HG02571 (cell line): ENCODE data around the gene TGFB1.
"Not testable (repeated sequence)": the region's sequence is repeated elsewhere in the genome, so short reads cannot be mapped to it uniquely, and the experiment has no call there.

Experiments
- ATAC-seq: cut with Tn5 transposase; IDR thresholded peaks from one replicate; pipeline ENCODE4 v1.9.1; 2021; ENCODE audit warnings: mild to moderate bottlenecking, moderate library complexity; ENCODE audit not compliant: unreplicated experiment

The TGFB1 gene

GRCh38 chr19:41304706-41305483 lies 48.8 kb downstream of the TGFB1 start:
- no peak for ATAC-seq

GRCh38 chr19:41303954-41304353 lies 49.8 kb downstream of the TGFB1 start:
- ATAC-seq = no peak

- ATAC-seq = no peak
Observed at GRCh38 chr19:41302624-41303351, 50.9 kb downstream of the TGFB1 start.

- ATAC-seq = no peak
Observed at GRCh38 chr19:41300555-41300954, 53.2 kb downstream of the TGFB1 start.

GRCh38 chr19:41299755-41300089 lies 54.0 kb downstream of the TGFB1 start:
- ATAC-seq = no peak

- no peak for ATAC-seq
Observed at GRCh38 chr19:41299046-41299754, 54.5 kb downstream of the TGFB1 start.

- no peak for ATAC-seq
Observed at GRCh38 chr19:41298348-41298964, 55.3 kb downstream of the TGFB1 start.

- no peak for ATAC-seq
Observed at GRCh38 chr19:41297628-41298347, 55.9 kb downstream of the TGFB1 start.

GRCh38 chr19:41296433-41296871 lies 57.3 kb downstream of the TGFB1 start:
- no peak for ATAC-seq

GRCh38 chr19:41295499-41295898 lies 58.2 kb downstream of the TGFB1 start:
- ATAC-seq = no peak

GRCh38 chr19:41294393-41294792 lies 59.3 kb downstream of the TGFB1 start:
- no peak for ATAC-seq

- not testable (repeated sequence) for ATAC-seq
Observed at GRCh38 chr19:41289814-41290213, 63.9 kb downstream of the TGFB1 start.

- ATAC-seq = no peak
Observed at GRCh38 chr19:41288673-41289530, 64.8 kb downstream of the TGFB1 start.
